ENCODE data around the gene CNGB1. TPM values are rescaled to one million over a fixed set of nuclear protein-coding genes. Genes with fewer than 3 reads are reported as not detected.

CNGB1 gene
- total RNA-seq, 4 donors from 2014 or later = 0.14 to 1.9 (median 0.87) TPM

- no peak overlapping the region for H3K27ac ChIP-seq
- 72 to 82% methylated on average over 4 of the region's 4 CpGs for WGBS, 2 donors (ENCODE audit: low coverage in 1 of 2)
- H3K27me3 ChIP-seq = no peaks in the 10 kb centered on the region
- DNase-seq = no peak
- in situ Hi-C loops (cut with MboI; ENCODE audit: low pct_ligation_motif_present in 1 of 4, low pct_unique_long_range_greater_than_20kb in 1 of 4, low sequenced_read_pairs in 3 of 4) = no loop called here
- TF ChIP-seq CTCF (IDR thresholded peaks at IDR 0.05) = no peak
- no peak for TF ChIP-seq EP300 (IDR thresholded peaks at IDR 0.05; ENCODE audit: low read depth)
- no peak for TF ChIP-seq POLR2A (IDR thresholded peaks at IDR 0.05)
- no peaks in the 10 kb centered on the region for H3K36me3 ChIP-seq
- H3K9me3 ChIP-seq = no peaks in the 10 kb centered on the region
- intact Hi-C loops (cut with DNase I; ENCODE audit: low total_unique reads) = no loop called here
- no peak overlapping the region for H3K4me3 ChIP-seq
- no peaks in the 10 kb centered on the region for H3K4me1 ChIP-seq
These were observed 1.4 kb upstream of the CNGB1 start for GRCh38 chr16:57972306-57972705.

DNA sequence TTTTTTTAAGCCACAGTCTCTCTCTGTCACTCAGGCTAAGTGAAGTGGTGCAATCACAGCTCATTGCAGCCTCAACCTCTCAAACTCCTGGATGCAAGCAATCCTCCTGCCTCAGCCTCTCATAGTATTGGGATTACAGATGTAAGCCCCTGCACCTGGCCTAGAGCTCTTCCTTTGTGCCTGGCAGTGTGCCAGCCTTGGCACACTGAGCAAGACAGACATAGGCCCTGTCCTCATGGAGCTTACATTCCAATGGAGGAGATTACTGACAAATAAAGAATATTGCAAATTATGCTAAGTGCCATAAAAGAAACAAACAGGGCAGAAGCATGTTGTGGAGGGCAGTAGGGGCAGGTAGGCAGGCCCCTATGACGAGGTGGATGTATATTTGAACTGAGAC lies 920 bp upstream of the CNGB1 start:
- WGBS, 2 donors (ENCODE audit: low coverage in 1 of 2) = 60 to 64% methylated on average over 1 of the region's 1 CpG
- DNase-seq = no peak
- in situ Hi-C loops (cut with MboI; ENCODE audit: low pct_ligation_motif_present in 1 of 4, low pct_unique_long_range_greater_than_20kb in 1 of 4, low sequenced_read_pairs in 3 of 4) = no loop called here

GRCh38 chr16:57970319-57970718 lies 609 bp downstream of the CNGB1 start:
- Histone ChIP-seq H3K9me3 (no peaks in the 10 kb centered on the region), H3K27me3 (no peaks in the 10 kb centered on the region), H3K4me1 (no peaks in the 10 kb centered on the region), H3K27ac (no peak overlapping the region), H3K4me3 (no peak overlapping the region), H3K36me3 (no peaks in the 10 kb centered on the region)
- intact Hi-C loops (cut with DNase I; ENCODE audit: low total_unique reads) = no loop called here
- TF ChIP-seq POLR2AphosphoS5 (IDR thresholded peaks at IDR 0.05) = no peak
- TF ChIP-seq POLR2A (IDR thresholded peaks at IDR 0.05) = no peak
- no peak for TF ChIP-seq CTCF (IDR thresholded peaks at IDR 0.05)
- TF ChIP-seq EP300 (IDR thresholded peaks at IDR 0.05; ENCODE audit: low read depth) = no peak
- in situ Hi-C loops (cut with MboI; ENCODE audit: low pct_ligation_motif_present in 1 of 4, low pct_unique_long_range_greater_than_20kb in 1 of 4, low sequenced_read_pairs in 3 of 4) = no loop called here
- DNase-seq = no peak
- WGBS, 2 donors (ENCODE audit: low coverage in 1 of 2) = 81 to 100% methylated on average over 1 to 13 of the region's 13 CpGs

More for the DNA sequence above, 920 bp upstream of the CNGB1 start:
- TF ChIP-seq CTCF (IDR thresholded peaks at IDR 0.05) (no peak), EP300 (IDR thresholded peaks at IDR 0.05; ENCODE audit: low read depth) (no peak), POLR2A (IDR thresholded peaks at IDR 0.05) (no peak), POLR2AphosphoS5 (IDR thresholded peaks at IDR 0.05) (no peak)
- no peaks in the 10 kb centered on the region for H3K36me3 ChIP-seq
- intact Hi-C loops (cut with DNase I; ENCODE audit: low total_unique reads) = no loop called here
- H3K27ac ChIP-seq = no peak overlapping the region
- no peaks in the 10 kb centered on the region for H3K27me3 ChIP-seq
- H3K4me3 ChIP-seq = no peak overlapping the region
- no peaks in the 10 kb centered on the region for H3K9me3 ChIP-seq
- H3K4me1 ChIP-seq = no peaks in the 10 kb centered on the region

DNA sequence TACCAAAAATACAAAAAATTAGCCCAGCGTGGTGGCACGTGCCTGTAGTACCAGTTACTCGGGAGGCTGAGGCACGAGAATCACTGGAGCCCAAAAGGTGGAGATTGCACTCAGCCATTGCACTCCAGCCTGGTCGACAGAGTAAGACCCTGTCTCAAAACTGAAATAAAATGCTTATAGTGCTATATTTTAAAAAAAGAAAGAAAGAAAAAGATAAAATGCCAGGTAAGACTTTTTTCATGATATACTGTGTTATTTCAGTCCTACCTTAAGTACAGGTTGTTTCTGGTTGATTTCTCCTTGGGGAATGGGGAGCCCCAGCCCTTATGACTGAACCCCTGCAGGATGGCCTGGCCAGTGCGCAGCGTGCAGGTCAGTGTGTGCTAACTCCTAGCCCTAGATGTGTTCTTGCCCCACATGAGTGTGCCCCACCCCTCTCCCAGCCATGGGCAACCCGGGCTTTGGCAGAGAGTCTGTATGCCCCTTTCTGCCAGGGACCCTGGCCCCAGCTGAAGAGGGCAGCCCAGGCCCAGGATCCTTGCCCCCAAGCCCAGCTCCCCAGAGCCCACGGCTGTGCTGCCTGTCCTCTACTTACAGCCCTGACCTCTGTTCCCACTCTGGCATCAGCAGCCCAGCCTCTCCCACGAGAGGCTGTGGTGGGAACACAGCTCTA lies 1.3 kb downstream of the CNGB1 start:
- H3K4me3 ChIP-seq = no peak overlapping the region
- H3K27me3 ChIP-seq = no peaks in the 10 kb centered on the region
- DNase-seq = no peak
- no peaks in the 10 kb centered on the region for H3K36me3 ChIP-seq
- WGBS, 2 donors (ENCODE audit: low coverage in 1 of 2) = 71 to 90% methylated on average over 2 to 10 of the region's 10 CpGs
- intact Hi-C loops (cut with DNase I; ENCODE audit: low total_unique reads) = no loop called here
- no peaks in the 10 kb centered on the region for H3K9me3 ChIP-seq
- H3K27ac ChIP-seq = no peak overlapping the region
- H3K4me1 ChIP-seq = no peaks in the 10 kb centered on the region
- in situ Hi-C loops (cut with MboI; ENCODE audit: low pct_ligation_motif_present in 1 of 4, low pct_unique_long_range_greater_than_20kb in 1 of 4, low sequenced_read_pairs in 3 of 4) = no loop called here
- TF ChIP-seq CTCF (IDR thresholded peaks at IDR 0.05) = no peak
- no peak for TF ChIP-seq POLR2AphosphoS5 (IDR thresholded peaks at IDR 0.05)
- no peak for TF ChIP-seq POLR2A (IDR thresholded peaks at IDR 0.05)
- no peak for TF ChIP-seq EP300 (IDR thresholded peaks at IDR 0.05; ENCODE audit: low read depth)
